HCT116 (cell line): ENCODE results near the gene RASSF5. TPM values are rescaled to one million over a fixed set of nuclear protein-coding genes. Genes with fewer than 3 reads are reported as not detected.

ENCODE experiments used
- ATAC-seq: fragments of 200-7000 bp; cut with Tn5 transposase; 2 replicates; pipeline ENCODE4 v1.9.1; 2020; ENCODE audit warnings: mild to moderate bottlenecking, moderate library complexity
- BruUV-seq: library from RNA; stranded (reverse); fragments of 400-500 nt; replicated peaks from 2 replicates; lab custom pipeline; 2021; lab: Mats Ljungman, UMichigan
- CTCF ChIA-PET: fragments of 300-600 bp; sonication (Branson Sonifier 250); formaldehyde crosslinking; loops from one replicate; lab custom pipeline; 2021; ENCODE audit warnings: antibody characterized with exemption; lab: Charles Lee
- POLR2A ChIA-PET: fragments of 300-600, 350-600 bp; sonication (Branson Sonifier 250); formaldehyde crosslinking; loops from one replicate; lab custom pipeline; 2021; ENCODE audit warnings: antibody characterized with exemption; lab: Charles Lee
- RAD21 ChIA-PET, 2 experiments: fragments of 300-600 bp; sonication (Branson Sonifier 250); formaldehyde crosslinking; loops; one replicate each; lab custom pipeline; 2023; ENCODE audit warnings: low total read pairs in 2 of 2; ENCODE audit not compliant: uncharacterized antibody in 2 of 2, unreplicated experiment in 2 of 2, low non-redundant PET in 1 of 2; lab: Charles Lee
- DNase-seq: peaks from one replicate; pipeline ENCODE4 v3.0.0-alpha.2; 2010; ENCODE audit warnings: low read depth, low spot score
- H2AFZ ChIP-seq: fragments of 200-600 bp; shearing (Covaris generic), sonication (generic); 2 replicates; pipeline ENCODE4 v1.6.1; 2017; ENCODE audit warnings: low read depth, mixed run types, mixed read lengths, antibody characterized with exemption, low read length; ENCODE audit not compliant: poor library complexity, severe bottlenecking
- H3K27ac ChIP-seq: 2 replicates; pipeline ENCODE4 v1.5.1; 2012; ENCODE audit warnings: low read depth, low read length
- H3K27me3 ChIP-seq: fragments of 200-600 bp; sonication (generic); 2 replicates; pipeline ENCODE4 v1.6.1; 2016; ENCODE audit warnings: mixed run types, low read length, mixed read lengths; ENCODE audit not compliant: insufficient read depth
- H3K36me3 ChIP-seq, 2 experiments: fragments of 200-500 bp in 1 of 2; fragments of 200-600 bp in 1 of 2; sonication (Bioruptor generic) in 1 of 2; sonication (generic) in 1 of 2; 2 replicates each; pipeline versions ENCODE4 v1.5.1 to v1.6.1; 2014 to 2016; ENCODE audit warnings: low read length in 2 of 2, inconsistent platforms in 1 of 2, mixed read lengths in 1 of 2, mixed run types in 1 of 2; ENCODE audit not compliant: insufficient read depth in 2 of 2, control insufficient read depth in 1 of 2
- H3K4me1 ChIP-seq, 2 experiments: fragments of 200-600 bp in 1 of 2; sonication (generic) in 1 of 2; 2 replicates each; pipeline versions ENCODE4 v1.5.1 to v1.6.1; 2012 to 2017; ENCODE audit warnings: low read length in 2 of 2, inconsistent platforms in 1 of 2, mild to moderate bottlenecking in 1 of 2, mixed read lengths in 1 of 2, mixed run types in 1 of 2, moderate library complexity in 1 of 2; ENCODE audit not compliant: insufficient read depth in 2 of 2, control insufficient read depth in 1 of 2
- H3K4me2 ChIP-seq: fragments of 200-600 bp; sonication (generic); 2 replicates; pipeline ENCODE4 v1.6.1; 2017; ENCODE audit warnings: mixed run types, low read length, mixed read lengths
- H3K4me3 ChIP-seq, 2 experiments: fragments of 200-600 bp in 1 of 2; sonication (generic) in 1 of 2; replicated peaks in 1 of 2; 2 replicates each; pipeline ENCODE4 v1.5.1; 2011 to 2016; ENCODE audit warnings: low read length in 2 of 2, control low read depth in 1 of 2, low read depth in 1 of 2, mild to moderate bottlenecking in 1 of 2, mixed read lengths in 1 of 2, mixed run types in 1 of 2
- H3K79me2 ChIP-seq: fragments of 200-600 bp; sonication (generic); 2 replicates; pipeline ENCODE4 v1.6.1; 2017; ENCODE audit warnings: mild to moderate bottlenecking, mixed run types, low read length, moderate library complexity, mixed read lengths; ENCODE audit not compliant: insufficient read depth
- H3K9ac ChIP-seq: fragments of 200-600 bp; sonication (generic); 2 replicates; pipeline ENCODE4 v1.6.1; 2016; ENCODE audit warnings: low read length, mixed read lengths
- H3K9me2 ChIP-seq: fragments of 200-600 bp; sonication (generic), shearing (Covaris generic); 2 replicates; pipeline ENCODE4 v1.6.1; 2017; ENCODE audit warnings: mixed run types, mild to moderate bottlenecking, moderate library complexity; ENCODE audit not compliant: insufficient read depth
- H3K9me3 ChIP-seq, 2 experiments: fragments of 200-500 bp in 1 of 2; fragments of 200-600 bp in 1 of 2; sonication (Bioruptor generic) in 1 of 2; sonication (generic) in 1 of 2; 2 replicates each; pipeline ENCODE4 v1.6.1; 2014 to 2017; ENCODE audit warnings: low read length in 2 of 2, mixed read lengths in 2 of 2, inconsistent platforms in 1 of 2, low read depth in 1 of 2, mild to moderate bottlenecking in 1 of 2, mixed run types in 1 of 2, moderate library complexity in 1 of 2; ENCODE audit not compliant: control insufficient read depth in 1 of 2, insufficient read depth in 1 of 2
- H4K20me1 ChIP-seq: fragments of 200-600 bp; sonication (generic), shearing (Covaris generic); 2 replicates; pipeline ENCODE4 v1.6.1; 2017; ENCODE audit warnings: mixed run types, mild to moderate bottlenecking, moderate library complexity; ENCODE audit not compliant: insufficient read depth
- CBX3 ChIP-seq: IDR thresholded peaks from 2 replicates; pipeline ENCODE4 v1.6.1; 2012; ENCODE audit warnings: low read depth
- EGR1 ChIP-seq: IDR thresholded peaks from 2 replicates; pipeline ENCODE4 v1.6.1; 2012; ENCODE audit warnings: low read depth
- SRF ChIP-seq: IDR thresholded peaks from 2 replicates; pipeline ENCODE4 v1.6.1; 2012; ENCODE audit warnings: low read depth
- ZBTB33 ChIP-seq: IDR thresholded peaks from 2 replicates; pipeline ENCODE4 v1.6.1; 2011; ENCODE audit warnings: mild to moderate bottlenecking, low read length, moderate library complexity; ENCODE audit not compliant: insufficient replicate concordance; ENCODE audit errors: extremely low read depth
- intact Hi-C: fragments of 100-400 bp; cut with micrococcal nuclease; formaldehyde crosslinking; loops from 2 replicates; pipeline ENCODE4 v1.10.0; 2022
- total RNA-seq: library from RNA; stranded (reverse); gene quantifications from one replicate; pipeline ENCODE4 v1.2.1, GENCODE V29; 2021; ENCODE audit not compliant: unreplicated experiment
- TF ChIP-seq, protein P1 (sequence below): IDR thresholded peaks from 2 replicates; pipeline ENCODE4 v1.6.1; 2012; ENCODE audit warnings: low read depth

RASSF5 gene
- total RNA-seq, 1 experiment from 2014 or later: 5.4 TPM

DNA sequence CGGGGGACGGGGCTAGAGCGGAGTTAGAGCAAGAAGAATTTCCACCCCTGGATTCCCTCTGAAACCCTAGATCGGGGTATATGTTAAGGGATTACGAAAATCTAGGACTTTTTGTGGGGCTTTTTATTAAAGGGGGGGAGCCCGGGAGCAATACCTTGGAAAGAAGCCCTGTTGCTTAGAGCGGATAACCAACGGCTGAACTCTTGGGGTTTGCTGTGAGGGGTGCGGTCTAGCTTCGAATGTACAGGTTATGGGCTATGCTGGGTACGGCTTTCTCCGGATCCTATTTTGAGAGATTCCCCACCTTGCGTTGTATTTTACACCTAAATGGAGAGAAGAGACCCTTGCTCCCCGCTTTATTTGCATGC, 128.6 kb downstream of the RASSF5 start:
- no peaks in the 10 kb centered on the region for H3K36me3 ChIP-seq
- CTCF ChIA-PET: interaction anchor here (1.2 to 4.0 kb wide), 10 partner anchors 9 to 346 kb away, joined by 3 to 63 read pairs (median 8); partner anchors contain the start of gene EIF2D
- TF ChIP-seq EGR1: no peak
- TF ChIP-seq, protein P1, sequence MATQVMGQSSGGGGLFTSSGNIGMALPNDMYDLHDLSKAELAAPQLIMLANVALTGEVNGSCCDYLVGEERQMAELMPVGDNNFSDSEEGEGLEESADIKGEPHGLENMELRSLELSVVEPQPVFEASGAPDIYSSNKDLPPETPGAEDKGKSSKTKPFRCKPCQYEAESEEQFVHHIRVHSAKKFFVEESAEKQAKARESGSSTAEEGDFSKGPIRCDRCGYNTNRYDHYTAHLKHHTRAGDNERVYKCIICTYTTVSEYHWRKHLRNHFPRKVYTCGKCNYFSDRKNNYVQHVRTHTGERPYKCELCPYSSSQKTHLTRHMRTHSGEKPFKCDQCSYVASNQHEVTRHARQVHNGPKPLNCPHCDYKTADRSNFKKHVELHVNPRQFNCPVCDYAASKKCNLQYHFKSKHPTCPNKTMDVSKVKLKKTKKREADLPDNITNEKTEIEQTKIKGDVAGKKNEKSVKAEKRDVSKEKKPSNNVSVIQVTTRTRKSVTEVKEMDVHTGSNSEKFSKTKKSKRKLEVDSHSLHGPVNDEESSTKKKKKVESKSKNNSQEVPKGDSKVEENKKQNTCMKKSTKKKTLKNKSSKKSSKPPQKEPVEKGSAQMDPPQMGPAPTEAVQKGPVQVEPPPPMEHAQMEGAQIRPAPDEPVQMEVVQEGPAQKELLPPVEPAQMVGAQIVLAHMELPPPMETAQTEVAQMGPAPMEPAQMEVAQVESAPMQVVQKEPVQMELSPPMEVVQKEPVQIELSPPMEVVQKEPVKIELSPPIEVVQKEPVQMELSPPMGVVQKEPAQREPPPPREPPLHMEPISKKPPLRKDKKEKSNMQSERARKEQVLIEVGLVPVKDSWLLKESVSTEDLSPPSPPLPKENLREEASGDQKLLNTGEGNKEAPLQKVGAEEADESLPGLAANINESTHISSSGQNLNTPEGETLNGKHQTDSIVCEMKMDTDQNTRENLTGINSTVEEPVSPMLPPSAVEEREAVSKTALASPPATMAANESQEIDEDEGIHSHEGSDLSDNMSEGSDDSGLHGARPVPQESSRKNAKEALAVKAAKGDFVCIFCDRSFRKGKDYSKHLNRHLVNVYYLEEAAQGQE: no peak
- TF ChIP-seq SRF: no peak
- ATAC-seq (no peak), DNase-seq (no peak)
- no TSS peak for BruUV-seq
- H3K27me3 ChIP-seq: no peaks in the 10 kb centered on the region
- peaks cover 4 to 25% of the 10 kb centered on the region in 2 experiments; a peak in 3 of 4 replicates for H3K4me1 ChIP-seq
- no peaks in the 10 kb centered on the region for H4K20me1 ChIP-seq
- H3K27ac ChIP-seq: no peak overlapping the region
- no peaks in the 10 kb centered on the region for H3K9me2 ChIP-seq
- RAD21 ChIA-PET: interaction anchor here in 1 of 2 experiments (0.9 kb wide), 1 partner anchor 24 kb away, joined by 3 read pairs; the partner anchor contains the start of gene EIF2D
- POLR2A ChIA-PET: interaction anchor here (0.7 to 2.3 kb wide), 3 partner anchors 9 to 24 kb away, joined by 3 to 13 read pairs (median 4); partner anchors contain the start of gene EIF2D
- peak overlapping the region; percentile 46 for H2AFZ ChIP-seq
- H3K4me2 ChIP-seq: peak overlapping the region; percentile 91
- no peaks in the 10 kb centered on the region for H3K9me3 ChIP-seq
- H3K79me2 ChIP-seq: no peaks in the 10 kb centered on the region
- H3K9ac ChIP-seq: peak overlapping the region; percentile 61
- peak overlapping the region; percentile 67 to 78 for H3K4me3 ChIP-seq
- intact Hi-C loops: loop anchor here (2.0 to 10.0 kb wide), 2 partner anchors 23 to 349 kb away; partner anchors contain the start of gene EIF2D

GRCh38 chr1:206636671-206637070, 129.3 kb downstream of the RASSF5 start:
- TF ChIP-seq CBX3: no peak
- no peak for TF ChIP-seq ZBTB33

More at GRCh38 chr1:206636671-206637070, 129.3 kb downstream of the RASSF5 start:
- H3K4me2 ChIP-seq: no peak overlapping the region
- BruUV-seq: no TSS peak
- no peak overlapping the region for H3K27ac ChIP-seq
- POLR2A ChIA-PET: no interaction called here
- H3K79me2 ChIP-seq: no peaks in the 10 kb centered on the region
- H4K20me1 ChIP-seq: no peaks in the 10 kb centered on the region
- H3K9me3 ChIP-seq: no peaks in the 10 kb centered on the region
- RAD21 ChIA-PET: no interaction called here
- no peaks in the 10 kb centered on the region for H3K27me3 ChIP-seq
- no peaks in the 10 kb centered on the region for H3K36me3 ChIP-seq
- no peaks in the 10 kb centered on the region for H3K9me2 ChIP-seq
- DNase-seq: no peak
- H3K9ac ChIP-seq: no peak overlapping the region
- H2AFZ ChIP-seq: no peak overlapping the region
- no peak overlapping the region for H3K4me3 ChIP-seq
- H3K4me1 ChIP-seq: peaks cover 4 to 23% of the 10 kb centered on the region in 2 experiments; a peak in 3 of 4 replicates
- CTCF ChIA-PET: interaction anchor here (1.2 to 1.9 kb wide), 2 partner anchors 24 to 28 kb away, joined by 4 to 12 read pairs; partner anchors contain the start of gene EIF2D
- intact Hi-C loops: loop anchor here (10.0 kb wide), 1 partner anchor 348 kb away; no protein-coding TSS in a partner anchor
- no peak for ATAC-seq
